Activated T-helper 2 cell treated with anti-CD3 and anti-CD28 coated beads, Interferon-gamma antibody, Interleukin-2, Interleukin-4, amounts not matched to agents 10 μg/mL and 5 μg/mL and 100 μg/mL, durations not matched to agents 14 hours and 24 hours and 36 hours (primary cell): ENCODE results near the gene ATP6V1F. TPM values are rescaled to one million over a fixed set of nuclear protein-coding genes. Genes with fewer than 3 reads are reported as not detected.

Source experiments
- DNase-seq: peaks from one replicate; pipeline ENCODE4 v3.0.0; 2021; ENCODE audit warnings: low spot score
- H3K27ac Mint-ChIP-seq: one replicate; pipeline ENCODE4 v1.8.0; 2021; ENCODE audit warnings: mixed read lengths
- H3K27me3 Mint-ChIP-seq: one replicate; pipeline ENCODE4 v1.8.0; 2021; ENCODE audit warnings: low read depth, mixed read lengths
- H3K36me3 Mint-ChIP-seq: one replicate; pipeline ENCODE4 v1.8.0; 2021; ENCODE audit warnings: low read depth, mixed read lengths
- H3K4me1 Mint-ChIP-seq: one replicate; pipeline ENCODE4 v1.8.0; 2021; ENCODE audit warnings: low read depth, mixed read lengths
- H3K4me3 Mint-ChIP-seq: one replicate; pipeline ENCODE4 v1.8.0; 2021; ENCODE audit warnings: low read depth, mild to moderate bottlenecking, moderate library complexity, mixed read lengths
- H3K9me3 Mint-ChIP-seq: one replicate; pipeline ENCODE4 v1.8.0; 2021; ENCODE audit warnings: mixed read lengths
- intact Hi-C: fragments of 100-400 bp; cut with micrococcal nuclease; formaldehyde crosslinking; loops from one replicate; pipeline ENCODE4 v1.15.1; 2023
- total RNA-seq: library from RNA; stranded (reverse); gene quantifications from 2 replicates; pipeline ENCODE4 v1.2.3, GENCODE V29; 2022

The ATP6V1F gene
- total RNA-seq, 1 donor from 2014 or later = 123 TPM

DNA sequence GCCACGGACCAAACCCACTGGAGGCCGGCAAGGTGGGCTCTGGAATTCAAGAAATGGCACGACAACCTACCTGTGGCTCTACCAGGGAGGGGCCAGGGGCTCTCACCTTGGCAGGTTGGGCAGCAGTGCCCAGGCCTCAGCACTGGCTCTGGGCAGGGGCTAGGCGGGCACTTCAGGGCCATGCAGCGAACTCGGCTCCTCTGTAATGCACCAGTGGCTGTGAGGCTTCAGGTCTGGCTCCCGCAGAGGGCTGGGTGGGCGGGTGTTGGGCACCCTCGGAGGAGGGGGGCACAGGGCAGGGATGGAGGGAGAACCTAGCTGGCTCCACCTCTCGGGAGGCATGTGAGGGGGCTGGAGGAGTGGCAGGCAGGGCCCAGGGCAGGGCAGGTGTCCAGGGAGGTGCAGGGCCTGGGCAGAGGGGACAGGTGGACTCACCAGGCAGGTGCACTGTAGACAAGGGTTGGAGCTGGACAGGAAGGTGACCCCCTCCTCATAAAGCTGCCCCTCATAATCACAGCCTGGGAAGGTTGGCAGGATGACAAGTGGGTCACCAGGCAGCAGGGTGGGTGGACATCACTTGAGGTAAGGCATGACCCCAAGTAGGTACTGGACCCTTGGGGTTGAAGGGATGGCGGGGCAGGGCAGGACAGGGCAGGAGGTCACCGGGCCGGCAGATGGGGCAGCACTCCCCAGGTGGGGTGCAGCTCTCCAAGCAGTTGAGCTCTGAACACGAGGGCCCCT is 41.1 kb downstream of the ATP6V1F start:
- Mint-ChIP-seq H3K4me3 (no peak overlapping the region), H3K36me3 (no peaks in the 10 kb centered on the region), H3K9me3 (peaks cover 5% of the 10 kb centered on the region), H3K4me1 (no peaks in the 10 kb centered on the region), H3K27me3 (peaks cover 22% of the 10 kb centered on the region), H3K27ac (no peak overlapping the region)
- no peak for DNase-seq
- intact Hi-C loops = loop anchor here (1.0 to 10.0 kb wide), 3 partner anchors 60 to 311 kb away; no protein-coding TSS in a partner anchor

- H3K36me3 Mint-ChIP-seq = no peaks in the 10 kb centered on the region
- intact Hi-C loops = loop anchor here (1.0 to 10.0 kb wide), 3 partner anchors 59 to 310 kb away; no protein-coding TSS in a partner anchor
- no peak for DNase-seq
- H3K9me3 Mint-ChIP-seq = peaks cover 5% of the 10 kb centered on the region
- H3K4me1 Mint-ChIP-seq = no peaks in the 10 kb centered on the region
- no peak overlapping the region for H3K4me3 Mint-ChIP-seq
- no peak overlapping the region for H3K27ac Mint-ChIP-seq
- H3K27me3 Mint-ChIP-seq = peaks cover 24% of the 10 kb centered on the region
Observed at GRCh38 chr7:128904381-128905197, 41.9 kb downstream of the ATP6V1F start.

DNA sequence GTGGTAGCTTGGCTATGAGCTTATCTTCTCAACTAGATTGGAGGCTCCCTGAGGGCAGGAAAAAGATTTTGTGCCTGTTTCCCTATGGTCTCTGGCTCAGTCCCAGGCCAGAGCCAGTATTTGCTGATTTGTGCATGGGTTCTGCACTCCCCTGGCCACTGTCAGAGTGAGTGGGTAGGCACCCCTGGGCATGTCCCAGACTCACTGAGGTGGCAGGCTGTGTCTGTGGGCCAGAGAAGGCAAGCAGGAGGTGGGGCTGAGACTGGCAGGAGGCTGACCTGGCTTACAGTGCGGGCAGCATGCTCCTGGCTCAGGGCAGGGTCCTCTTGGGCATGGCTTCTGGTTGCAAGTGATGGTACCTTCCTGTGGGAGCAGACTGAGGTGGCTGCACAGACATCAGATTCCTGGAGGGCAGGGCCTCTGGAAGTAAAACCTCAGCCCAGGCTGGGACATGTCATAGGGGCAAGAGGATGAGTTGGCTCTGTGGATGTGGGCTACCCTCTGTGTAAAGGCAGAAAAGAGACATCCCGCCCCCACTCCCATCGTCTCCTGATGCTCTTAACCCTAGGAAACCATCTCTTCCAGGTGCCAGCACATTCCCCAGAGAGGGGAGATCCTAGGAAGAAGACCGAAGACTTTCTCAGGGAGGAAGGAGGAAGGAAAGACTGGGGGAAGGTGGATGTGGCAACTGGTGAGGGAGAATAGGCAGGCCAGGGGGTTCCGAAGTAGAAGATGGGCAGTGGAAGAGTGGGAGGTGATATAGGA is 43.5 kb downstream of the ATP6V1F start:
- no peak overlapping the region for H3K4me3 Mint-ChIP-seq
- no peaks in the 10 kb centered on the region for H3K9me3 Mint-ChIP-seq
- H3K4me1 Mint-ChIP-seq = no peaks in the 10 kb centered on the region
- no peaks in the 10 kb centered on the region for H3K36me3 Mint-ChIP-seq
- no peak for DNase-seq
- peaks cover 29% of the 10 kb centered on the region for H3K27me3 Mint-ChIP-seq
- no peak overlapping the region for H3K27ac Mint-ChIP-seq
- intact Hi-C loops = loop anchor here (10.0 kb wide), 1 partner anchor 309 kb away; no protein-coding TSS in a partner anchor

DNA sequence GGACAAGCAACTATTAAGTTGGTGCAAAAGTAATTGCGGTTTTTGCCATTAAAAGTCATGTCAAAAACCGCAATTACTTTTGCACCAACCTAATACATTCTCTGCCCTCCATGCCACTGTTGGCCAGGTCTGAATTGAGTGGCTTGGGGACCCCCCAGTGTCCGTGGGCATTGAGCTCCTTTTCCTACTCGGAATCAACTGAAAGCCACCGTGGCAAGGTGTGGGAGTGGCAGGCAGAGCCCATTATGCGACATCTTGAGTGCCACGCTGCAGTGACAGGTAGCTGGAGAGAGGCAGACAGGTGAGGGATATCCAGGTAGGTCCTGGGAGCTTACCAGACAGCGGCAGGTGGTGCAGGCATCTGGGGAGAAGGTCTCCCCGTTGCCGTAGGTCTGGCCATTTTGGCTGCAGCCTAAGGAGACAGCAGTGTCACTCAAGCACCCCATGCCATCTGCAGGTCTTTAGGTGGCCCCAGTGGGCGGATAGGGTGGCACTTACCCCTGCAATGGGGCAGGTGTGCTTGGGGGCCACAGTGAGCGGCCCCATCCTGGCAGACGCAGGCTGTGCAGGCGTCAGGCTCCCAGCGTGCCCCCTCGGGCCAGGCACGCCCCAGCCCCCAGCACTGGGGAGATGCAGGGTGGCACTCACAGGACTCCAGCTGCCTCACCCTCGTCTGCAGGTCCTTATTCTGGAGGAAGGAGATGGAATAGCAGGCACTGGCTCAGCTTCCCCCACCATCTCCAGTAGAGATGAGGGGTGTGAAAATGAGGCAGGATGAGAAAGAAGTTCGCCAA is 44.3 kb downstream of the ATP6V1F start:
- no peaks in the 10 kb centered on the region for H3K36me3 Mint-ChIP-seq
- DNase-seq = no peak

GRCh38 chr7:128908750-128909624 is 46.3 kb downstream of the ATP6V1F start:
- intact Hi-C loops = loop anchor here (10.0 kb wide), 1 partner anchor 306 kb away; no protein-coding TSS in a partner anchor
- DNase-seq = no peak
- H3K4me3 Mint-ChIP-seq = no peak overlapping the region
- no peak overlapping the region for H3K27ac Mint-ChIP-seq
- no peaks in the 10 kb centered on the region for H3K36me3 Mint-ChIP-seq
- no peaks in the 10 kb centered on the region for H3K9me3 Mint-ChIP-seq
- H3K4me1 Mint-ChIP-seq = no peaks in the 10 kb centered on the region
- peaks cover 35% of the 10 kb centered on the region for H3K27me3 Mint-ChIP-seq

More for the DNA sequence above, 44.3 kb downstream of the ATP6V1F start:
- no peak overlapping the region for H3K27ac Mint-ChIP-seq
- intact Hi-C loops = loop anchor here (10.0 kb wide), 1 partner anchor 308 kb away; no protein-coding TSS in a partner anchor
- no peak overlapping the region for H3K4me3 Mint-ChIP-seq
- peaks cover 33% of the 10 kb centered on the region for H3K27me3 Mint-ChIP-seq
- H3K4me1 Mint-ChIP-seq = no peaks in the 10 kb centered on the region
- no peaks in the 10 kb centered on the region for H3K9me3 Mint-ChIP-seq

DNA sequence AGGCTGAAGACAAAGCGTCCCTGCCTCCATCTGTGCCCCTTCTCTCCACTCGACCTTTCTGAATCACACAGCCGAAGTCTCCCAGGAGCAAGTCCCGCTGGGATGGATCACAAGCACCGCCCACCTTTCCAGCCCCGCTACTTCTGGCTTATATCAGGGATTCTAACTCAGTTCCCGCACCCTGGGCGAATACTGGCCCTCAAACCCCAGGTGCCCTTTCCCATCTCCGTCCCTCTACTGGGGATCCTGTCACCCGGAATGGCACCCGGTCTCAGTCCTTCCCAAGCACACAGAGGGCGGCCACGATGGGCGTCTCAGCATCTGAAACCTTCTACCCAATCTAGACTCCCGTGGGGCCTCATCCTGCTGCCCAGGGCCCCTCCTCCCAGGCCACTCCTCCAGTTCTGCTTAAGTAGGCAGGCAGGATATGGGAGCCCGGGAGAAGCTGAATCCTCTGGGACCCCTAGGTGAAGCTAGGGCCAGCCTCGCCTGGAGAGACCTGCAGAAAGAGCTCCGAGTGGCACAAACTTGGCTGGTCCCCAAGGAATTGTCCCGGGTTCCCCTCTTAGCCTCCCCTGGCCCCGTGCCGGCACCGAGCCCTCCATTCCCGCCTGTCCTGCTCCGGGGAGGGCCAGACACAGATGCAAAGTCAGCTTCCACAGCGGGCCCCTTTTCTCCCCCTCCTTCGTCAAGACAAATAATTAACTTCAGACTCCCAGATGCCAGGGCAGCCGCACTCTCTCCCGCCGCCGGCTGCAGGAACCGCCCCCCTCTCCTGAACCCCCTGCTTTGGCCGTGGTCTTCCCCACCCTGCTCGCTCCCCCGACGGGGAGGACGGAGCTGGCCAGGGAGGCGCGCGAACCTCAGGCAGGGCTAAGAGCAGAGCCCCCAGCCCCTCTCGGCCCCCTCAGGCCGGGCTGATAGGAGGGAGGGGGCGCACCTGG is 47.2 kb downstream of the ATP6V1F start:
- intact Hi-C loops = loop anchor here (10.0 kb wide), 1 partner anchor 305 kb away; no protein-coding TSS in a partner anchor
- H3K27me3 Mint-ChIP-seq = peaks cover 41% of the 10 kb centered on the region

DNA sequence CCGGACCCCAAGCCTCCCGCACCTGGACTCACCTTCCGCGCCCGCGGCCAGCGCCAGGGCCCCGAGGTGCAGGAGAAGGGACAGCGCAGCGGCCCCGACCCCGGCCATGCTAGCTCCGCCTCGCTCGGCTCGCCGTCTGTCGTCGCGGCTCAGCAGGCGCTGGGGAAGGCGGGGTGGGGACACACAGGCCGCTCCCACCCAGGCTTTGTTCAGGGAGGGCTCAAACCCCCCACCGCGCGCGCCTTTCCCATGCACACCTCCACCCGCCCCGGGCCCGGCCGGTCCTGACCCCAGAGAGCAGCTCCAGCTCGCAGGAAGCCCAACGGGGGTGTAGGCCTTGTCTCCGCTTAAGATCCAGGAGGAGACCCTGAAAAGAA is 47.9 kb downstream of the ATP6V1F start, which contains the start of gene KCP:
KCP (minus strand) TSS at position 141 of the 377 bp plus-strand sequence; CDS start at position 108, 33 bp downstream.
- no peaks in the 10 kb centered on the region for H3K36me3 Mint-ChIP-seq
- H3K9me3 Mint-ChIP-seq = no peaks in the 10 kb centered on the region
- H3K27me3 Mint-ChIP-seq = peaks cover 45% of the 10 kb centered on the region
- H3K4me3 Mint-ChIP-seq = no peak within 1 kb of the TSS
- intact Hi-C loops = no loop called here
- DNase-seq = no peak
- no peak within 1 kb of the TSS for H3K27ac Mint-ChIP-seq
- peaks cover 3% of the 10 kb centered on the region for H3K4me1 Mint-ChIP-seq

More for the DNA sequence above, 47.2 kb downstream of the ATP6V1F start:
- Mint-ChIP-seq H3K4me1 (no peaks in the 10 kb centered on the region), H3K9me3 (no peaks in the 10 kb centered on the region), H3K36me3 (no peaks in the 10 kb centered on the region), H3K4me3 (no peak overlapping the region), H3K27ac (no peak overlapping the region)
- no peak for DNase-seq

DNA sequence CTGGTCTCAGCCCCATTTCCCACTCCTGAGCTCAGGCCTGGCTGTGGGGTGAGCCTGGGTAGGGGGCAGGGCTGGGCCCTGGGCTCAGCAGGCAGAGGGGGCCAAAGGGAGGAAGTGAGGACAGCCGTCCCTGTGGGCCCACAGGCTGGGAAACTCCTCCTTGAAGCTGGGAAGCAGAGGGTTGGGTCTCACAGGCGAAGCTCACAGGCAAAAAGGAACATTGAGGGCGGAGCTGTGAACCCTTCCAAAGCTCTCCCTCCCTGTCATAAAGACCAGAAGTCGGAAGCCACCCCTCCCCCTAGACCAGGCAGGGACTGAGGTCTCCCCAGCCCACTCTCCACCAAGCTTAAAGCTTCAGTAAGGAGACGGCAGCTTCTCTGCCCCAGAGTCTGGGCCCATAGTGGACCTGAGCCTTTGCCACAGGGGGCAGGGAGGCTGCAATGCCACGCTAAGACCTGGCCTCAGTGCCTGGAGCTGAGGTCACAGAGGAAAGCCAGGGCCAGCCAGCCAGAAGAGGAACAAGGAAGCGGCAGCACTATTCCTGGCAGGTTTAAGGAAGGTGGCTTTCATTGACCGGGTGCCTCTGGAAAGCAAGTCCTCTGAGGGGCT is 48.9 kb downstream of the ATP6V1F start:
- Mint-ChIP-seq H3K27ac (no peak overlapping the region), H3K4me3 (no peak overlapping the region), H3K9me3 (no peaks in the 10 kb centered on the region), H3K36me3 (no peaks in the 10 kb centered on the region), H3K4me1 (peaks cover 4% of the 10 kb centered on the region), H3K27me3 (peaks cover 45% of the 10 kb centered on the region)
- DNase-seq = no peak
- intact Hi-C loops = no loop called here

- Mint-ChIP-seq H3K27ac (no peak overlapping the region), H3K9me3 (no peaks in the 10 kb centered on the region), H3K27me3 (peaks cover 53% of the 10 kb centered on the region), H3K36me3 (no peaks in the 10 kb centered on the region), H3K4me1 (peaks cover 4% of the 10 kb centered on the region), H3K4me3 (no peak overlapping the region)
- no peak for DNase-seq
- intact Hi-C loops = no loop called here
Observed at GRCh38 chr7:128912281-128912680, 49.6 kb downstream of the ATP6V1F start.
